ENCODE results near the gene ZNF470.

ZNF470 gene
- 0.67 to 17.3 (median 10.6) reads per million in 9 experiments for total RNA-seq

- DNase-seq, result peak; percentile 85 to 87 (median 85)
- no peaks in the 10 kb centered on the region for H3K27me3 Mint-ChIP-seq
- peaks cover 16 to 24% of the 10 kb centered on the region in 2 donors for H3K9me3 Mint-ChIP-seq
- peak within 1 kb of the TSS; percentile 95 to 98 for H3K4me3 Mint-ChIP-seq
- peak within 1 kb of the TSS; percentile 90 to 94 for H3K27ac Mint-ChIP-seq
- peaks cover 11 to 12% of the 10 kb centered on the region in 2 donors for H3K4me1 Mint-ChIP-seq (ENCODE audit: low read depth in 2 of 2)
- peaks cover 6% of the 10 kb centered on the region for H3K36me3 Mint-ChIP-seq (ENCODE audit: insufficient read depth)
- peak; percentile 96 for ATAC-seq (replicated peaks)
Observed at GRCh38 chr19:56567274-56568120, at the start of gene ZNF470. Gene ZNF470 (plus strand): TSS chr19:56567468. CDS start chr19:56570312, 2,844 bp downstream.

GRCh38 chr19:56525214-56525860, 41.9 kb upstream of the ZNF470 start:
- H3K4me1 Mint-ChIP-seq (ENCODE audit: low read depth in 2 of 2), result no peaks in the 10 kb centered on the region
- H3K36me3 Mint-ChIP-seq (ENCODE audit: insufficient read depth), result no peaks in the 10 kb centered on the region
- no peak overlapping the region for H3K4me3 Mint-ChIP-seq
- peaks cover 17 to 22% of the 10 kb centered on the region in 2 donors for H3K9me3 Mint-ChIP-seq
- ATAC-seq (replicated peaks) (no peak), DNase-seq (no peak)
- no peak overlapping the region for H3K27ac Mint-ChIP-seq
- H3K27me3 Mint-ChIP-seq, result no peaks in the 10 kb centered on the region

GRCh38 chr19:56537442-56537841, 29.8 kb upstream of the ZNF470 start:
- ATAC-seq (replicated peaks), result no peak
- H3K36me3 Mint-ChIP-seq (ENCODE audit: insufficient read depth), result peaks cover 9% of the 10 kb centered on the region
- peaks cover 14% of the 10 kb centered on the region in 2 donors for H3K9me3 Mint-ChIP-seq
- peak overlapping the region; percentile 86 to 89 for H3K4me3 Mint-ChIP-seq
- peak overlapping the region in 1 of 2 donors; percentile 62 for H3K27ac Mint-ChIP-seq
- H3K27me3 Mint-ChIP-seq, result peaks cover 0 to 6% of the 10 kb centered on the region in 2 donors
- H3K4me1 Mint-ChIP-seq (ENCODE audit: low read depth in 2 of 2), result peaks cover 10 to 13% of the 10 kb centered on the region in 2 donors
- DNase-seq, result no peak

DNA sequence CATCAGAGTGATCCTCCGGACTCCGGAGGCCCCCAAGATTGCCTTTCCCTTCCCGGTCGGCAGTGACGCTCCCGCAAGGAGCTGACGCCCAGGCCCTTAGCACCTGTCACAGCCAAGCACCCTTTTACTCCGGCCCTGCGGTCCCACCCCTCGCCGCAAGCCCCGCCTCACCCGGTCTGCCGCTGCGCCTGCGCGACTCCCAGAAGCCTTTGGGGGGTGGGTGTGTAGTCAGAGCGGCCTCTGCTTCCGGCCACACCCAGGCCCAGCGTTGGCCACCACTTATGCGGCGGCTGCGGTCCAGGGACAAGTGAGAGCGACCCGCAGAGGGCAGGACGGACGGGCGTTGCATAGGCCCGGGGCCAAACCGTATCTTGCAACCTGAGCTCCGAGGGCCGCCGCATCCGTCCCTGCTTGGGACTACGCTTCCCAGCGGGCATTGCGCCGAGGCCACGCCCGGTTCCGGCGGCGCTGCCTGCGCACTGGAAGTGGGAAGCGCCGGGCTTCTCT, 29.0 kb upstream of the ZNF470 start:
- Mint-ChIP-seq H3K27me3 (peaks cover 0 to 6% of the 10 kb centered on the region in 2 donors), H3K9me3 (peaks cover 11 to 14% of the 10 kb centered on the region in 2 donors), H3K27ac (peak overlapping the region; percentile 62 to 90), H3K4me3 (peak overlapping the region; percentile 86 to 89), H3K36me3 (ENCODE audit: insufficient read depth) (peaks cover 9% of the 10 kb centered on the region), H3K4me1 (ENCODE audit: low read depth in 2 of 2) (peaks cover 10 to 13% of the 10 kb centered on the region in 2 donors)
- DNase-seq (peak; percentile 77 to 79 (median 79)), ATAC-seq (replicated peaks) (peak; percentile 88)

- peak within 1 kb of the TSS; percentile 62 to 90 for H3K27ac Mint-ChIP-seq
- H3K4me1 Mint-ChIP-seq (ENCODE audit: low read depth in 2 of 2), result peaks cover 10 to 13% of the 10 kb centered on the region in 2 donors
Observed at GRCh38 chr19:56538761-56539263, 28.5 kb upstream of the ZNF470 start, which contains the start of gene ZFP28. Gene ZFP28 (plus strand): TSS chr19:56538948. CDS start chr19:56539019, 71 bp downstream.

GRCh38 chr19:56543776-56544175, 23.5 kb upstream of the ZNF470 start:
- ATAC-seq (replicated peaks), result no peak
- DNase-seq, result no peak
- H3K27ac Mint-ChIP-seq, result no peak overlapping the region
- no peaks in the 10 kb centered on the region for H3K27me3 Mint-ChIP-seq
- H3K4me1 Mint-ChIP-seq (ENCODE audit: low read depth in 2 of 2), result peaks cover 6 to 7% of the 10 kb centered on the region in 2 donors
- H3K9me3 Mint-ChIP-seq, result peaks cover 9 to 28% of the 10 kb centered on the region in 2 donors
- H3K36me3 Mint-ChIP-seq (ENCODE audit: insufficient read depth), result peaks cover 11% of the 10 kb centered on the region
- H3K4me3 Mint-ChIP-seq, result no peak overlapping the region

More at GRCh38 chr19:56538761-56539263, 28.5 kb upstream of the ZNF470 start, which contains the start of gene ZFP28:
- H3K27me3 Mint-ChIP-seq, result peaks cover 0 to 6% of the 10 kb centered on the region in 2 donors
- peaks cover 9% of the 10 kb centered on the region for H3K36me3 Mint-ChIP-seq (ENCODE audit: insufficient read depth)
- H3K9me3 Mint-ChIP-seq, result peaks cover 11 to 14% of the 10 kb centered on the region in 2 donors
- peak in 1 of 3 experiments; percentile 3 for DNase-seq
- ATAC-seq (replicated peaks), result peak; percentile 62
- peak within 1 kb of the TSS; percentile 86 to 89 for H3K4me3 Mint-ChIP-seq

DNA sequence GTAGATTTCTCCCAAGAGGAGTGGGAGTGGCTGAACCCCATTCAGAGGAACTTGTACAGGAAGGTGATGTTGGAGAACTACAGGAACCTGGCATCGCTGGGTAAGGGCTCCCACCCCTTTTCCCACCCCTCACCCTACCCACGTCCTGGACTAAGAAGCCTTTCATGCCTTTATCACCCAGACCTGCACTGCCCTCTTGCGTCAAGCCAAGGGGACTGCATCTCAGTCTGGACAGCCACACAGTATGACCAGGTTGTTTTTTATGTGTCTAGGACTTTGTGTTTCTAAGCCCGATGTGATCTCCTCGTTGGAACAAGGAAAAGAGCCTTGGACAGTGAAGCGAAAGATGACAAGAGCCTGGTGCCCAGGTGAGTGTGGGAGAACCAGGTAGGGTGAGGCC, 19.7 kb upstream of the ZNF470 start:
- DNase-seq, result no peak
- H3K9me3 Mint-ChIP-seq, result peaks cover 2 to 22% of the 10 kb centered on the region in 2 donors
- no peak for ATAC-seq (replicated peaks)
- no peak overlapping the region for H3K4me3 Mint-ChIP-seq
- no peaks in the 10 kb centered on the region for H3K27me3 Mint-ChIP-seq
- H3K36me3 Mint-ChIP-seq (ENCODE audit: insufficient read depth), result peaks cover 26% of the 10 kb centered on the region
- no peak overlapping the region for H3K27ac Mint-ChIP-seq
- H3K4me1 Mint-ChIP-seq (ENCODE audit: low read depth in 2 of 2), result no peaks in the 10 kb centered on the region

DNA sequence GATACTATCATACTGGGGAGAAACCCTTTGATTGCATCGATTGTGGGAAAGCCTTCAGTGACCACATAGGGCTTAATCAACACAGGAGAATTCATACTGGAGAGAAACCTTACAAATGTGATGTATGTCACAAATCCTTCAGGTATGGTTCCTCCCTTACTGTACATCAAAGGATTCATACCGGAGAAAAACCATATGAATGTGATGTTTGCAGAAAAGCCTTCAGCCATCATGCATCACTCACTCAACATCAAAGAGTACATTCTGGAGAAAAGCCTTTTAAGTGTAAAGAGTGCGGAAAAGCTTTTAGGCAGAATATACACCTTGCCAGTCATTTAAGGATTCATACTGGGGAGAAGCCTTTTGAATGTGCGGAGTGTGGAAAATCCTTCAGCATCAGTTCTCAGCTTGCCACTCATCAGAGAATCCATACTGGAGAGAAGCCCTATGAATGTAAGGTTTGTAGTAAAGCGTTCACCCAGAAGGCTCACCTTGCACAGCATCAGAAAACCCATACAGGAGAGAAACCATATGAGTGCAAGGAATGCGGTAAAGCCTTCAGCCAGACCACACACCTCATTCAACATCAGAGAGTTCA, 12.9 kb upstream of the ZNF470 start:
- no peaks in the 10 kb centered on the region for H3K27me3 Mint-ChIP-seq
- H3K4me1 Mint-ChIP-seq (ENCODE audit: low read depth in 2 of 2), result no peaks in the 10 kb centered on the region
- peaks cover 14 to 18% of the 10 kb centered on the region in 2 donors for H3K9me3 Mint-ChIP-seq
- peaks cover 15% of the 10 kb centered on the region for H3K36me3 Mint-ChIP-seq (ENCODE audit: insufficient read depth)
- no peak for DNase-seq
- no peak overlapping the region for H3K4me3 Mint-ChIP-seq
- no peak overlapping the region for H3K27ac Mint-ChIP-seq
- ATAC-seq (replicated peaks), result no peak

GRCh38 chr19:56562766-56563165, 4.5 kb upstream of the ZNF470 start:
- H3K4me1 Mint-ChIP-seq (ENCODE audit: low read depth in 2 of 2), result peaks cover 8 to 10% of the 10 kb centered on the region in 2 donors

GRCh38 chr19:56566904-56567273, 379 bp upstream of the ZNF470 start:
- DNase-seq (no peak), ATAC-seq (replicated peaks) (peak; percentile 17)
- peaks cover 11 to 12% of the 10 kb centered on the region in 2 donors for H3K4me1 Mint-ChIP-seq (ENCODE audit: low read depth in 2 of 2)
- H3K27me3 Mint-ChIP-seq, result no peaks in the 10 kb centered on the region
- H3K36me3 Mint-ChIP-seq (ENCODE audit: insufficient read depth), result peaks cover 6% of the 10 kb centered on the region
- peak overlapping the region; percentile 95 to 98 for H3K4me3 Mint-ChIP-seq
- H3K9me3 Mint-ChIP-seq, result peaks cover 16 to 24% of the 10 kb centered on the region in 2 donors
- H3K27ac Mint-ChIP-seq, result peak overlapping the region; percentile 90 to 94

More at GRCh38 chr19:56562766-56563165, 4.5 kb upstream of the ZNF470 start:
- Mint-ChIP-seq H3K27ac (no peak overlapping the region), H3K27me3 (no peaks in the 10 kb centered on the region), H3K4me3 (no peak overlapping the region), H3K36me3 (ENCODE audit: insufficient read depth) (peaks cover 3% of the 10 kb centered on the region), H3K9me3 (peaks cover 16 to 25% of the 10 kb centered on the region in 2 donors)
- DNase-seq (no peak), ATAC-seq (replicated peaks) (no peak)

DNA sequence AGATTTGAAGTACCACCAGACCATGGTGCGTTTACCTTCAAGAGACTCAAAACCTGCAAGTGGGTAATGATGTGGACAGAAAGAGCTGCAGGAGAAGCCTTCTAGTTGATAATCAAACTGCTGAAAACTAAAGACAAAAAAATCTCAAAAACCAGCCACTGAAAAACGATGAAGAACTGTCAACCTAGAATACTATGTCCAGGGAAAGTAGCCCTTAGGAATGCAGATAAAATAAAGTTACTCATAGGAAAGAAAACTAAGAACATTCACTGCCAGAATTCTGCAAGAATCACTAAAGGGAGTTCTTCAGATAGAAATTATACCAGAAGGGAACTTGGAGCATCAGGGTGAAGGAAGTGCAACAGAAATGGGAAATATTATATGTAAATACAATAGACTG, 5.3 kb downstream of the ZNF470 start:
- no peaks in the 10 kb centered on the region for H3K27me3 Mint-ChIP-seq
- H3K4me3 Mint-ChIP-seq, result no peak overlapping the region
- peaks cover 3 to 5% of the 10 kb centered on the region in 2 donors for H3K4me1 Mint-ChIP-seq (ENCODE audit: low read depth in 2 of 2)
- no peak for ATAC-seq (replicated peaks)
- no peak for DNase-seq
- peaks cover 9 to 19% of the 10 kb centered on the region in 2 donors for H3K9me3 Mint-ChIP-seq
- H3K27ac Mint-ChIP-seq, result no peak overlapping the region
- peaks cover 11% of the 10 kb centered on the region for H3K36me3 Mint-ChIP-seq (ENCODE audit: insufficient read depth)

DNA sequence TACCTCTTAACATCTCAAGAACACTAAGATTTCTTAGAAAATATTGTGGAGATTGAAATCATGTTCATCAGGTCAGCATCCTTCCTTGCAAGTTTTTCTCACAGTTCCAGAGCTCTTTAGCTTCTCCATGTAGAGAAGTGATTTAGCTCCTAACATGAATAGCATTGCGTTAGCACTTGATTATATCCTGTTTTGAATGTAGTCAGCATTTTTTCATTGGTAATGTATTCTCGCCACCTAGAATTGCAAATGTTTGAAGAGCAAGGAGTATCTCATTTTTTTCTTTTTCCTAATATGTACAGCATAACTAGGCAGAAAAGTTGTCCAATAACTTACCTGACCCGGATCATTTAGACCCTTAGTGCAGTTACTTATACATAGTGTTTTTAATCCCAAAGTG, 6.6 kb downstream of the ZNF470 start:
- ATAC-seq (replicated peaks) (no peak), DNase-seq (no peak)
- Mint-ChIP-seq H3K9me3 (peaks cover 12 to 19% of the 10 kb centered on the region in 2 donors), H3K27ac (no peak overlapping the region), H3K4me3 (no peak overlapping the region), H3K36me3 (ENCODE audit: insufficient read depth) (peaks cover 11% of the 10 kb centered on the region), H3K27me3 (no peaks in the 10 kb centered on the region), H3K4me1 (ENCODE audit: low read depth in 2 of 2) (no peaks in the 10 kb centered on the region)

All from effector memory CD8-positive, alpha-beta T cell (primary cell).